ENCODE measurements around the gene RAD51D.
"Not testable (repeated sequence)": the region's sequence is repeated elsewhere in the genome, so short reads cannot be mapped to it uniquely, and the experiment has no call there.

The RAD51D gene

DNA sequence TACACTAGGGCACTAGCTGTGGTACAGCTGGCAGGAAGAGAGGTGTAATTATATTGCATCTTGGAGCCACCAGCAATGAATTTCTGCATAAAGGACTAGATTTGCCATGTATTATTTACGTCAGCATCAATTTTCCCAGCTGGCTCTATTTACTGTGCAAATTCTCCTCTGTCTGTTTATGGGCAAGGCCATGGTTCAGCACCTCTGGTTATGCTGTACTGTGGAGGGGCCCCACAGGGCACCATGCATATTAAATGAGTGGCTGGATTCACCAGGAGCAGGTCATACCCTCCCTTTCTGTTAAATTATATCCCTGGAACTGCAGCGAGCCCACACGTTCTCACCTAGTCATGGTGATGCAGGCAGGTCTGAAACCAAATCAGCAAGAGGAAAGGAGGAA is 19.8 kb downstream of the RAD51D start:
- DNase-seq (ENCODE audit: low read depth): no peak
- no peak overlapping the region for H3K4me3 ChIP-seq (ENCODE audit: low read depth, low read length)

DNA sequence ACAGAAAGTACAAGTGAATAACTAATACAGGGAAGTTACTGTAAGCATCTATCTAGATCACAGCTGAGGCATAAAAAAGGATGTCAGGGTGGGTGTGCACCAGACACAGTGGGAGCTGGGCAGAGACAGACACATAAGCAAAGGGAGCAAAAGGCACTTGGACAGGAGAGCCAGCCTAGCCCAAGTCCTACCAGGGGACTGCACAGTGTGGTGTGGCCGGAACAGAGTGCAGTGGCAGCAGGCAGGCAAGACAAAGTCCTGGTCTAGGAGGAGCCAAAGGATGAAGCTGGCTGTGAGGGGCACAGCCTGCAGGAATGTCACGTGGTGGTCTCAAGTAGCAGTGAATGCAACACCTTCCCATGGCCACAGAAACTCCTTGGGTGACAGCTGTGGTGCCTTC is 21.9 kb downstream of the RAD51D start:
- no peak for DNase-seq (ENCODE audit: low read depth)

DNA sequence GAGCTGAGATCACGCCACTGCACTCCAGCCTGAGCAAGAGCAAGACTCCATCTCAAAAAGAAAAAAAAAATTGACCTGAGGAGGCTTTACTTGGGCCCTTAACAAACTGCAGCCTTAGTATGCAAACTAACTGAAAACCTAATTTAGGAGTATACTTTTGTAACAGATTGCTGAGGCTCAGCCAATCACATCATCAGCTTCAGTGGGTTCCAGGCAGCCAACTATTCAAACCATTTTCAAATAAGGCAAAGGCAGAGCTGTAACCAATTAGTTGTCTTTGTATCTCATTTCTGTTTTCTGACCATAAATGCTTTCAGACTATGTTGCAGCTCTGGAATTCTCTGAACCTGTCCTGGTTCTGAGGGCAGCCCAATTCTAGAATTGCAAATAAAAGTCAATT is 23.9 kb downstream of the RAD51D start:
- no peak overlapping the region for H3K4me3 ChIP-seq (ENCODE audit: low read depth, low read length)
- DNase-seq (ENCODE audit: low read depth): no peak

More for the DNA sequence above, 21.9 kb downstream of the RAD51D start:
- H3K4me3 ChIP-seq (ENCODE audit: low read depth, low read length): no peak overlapping the region

DNA sequence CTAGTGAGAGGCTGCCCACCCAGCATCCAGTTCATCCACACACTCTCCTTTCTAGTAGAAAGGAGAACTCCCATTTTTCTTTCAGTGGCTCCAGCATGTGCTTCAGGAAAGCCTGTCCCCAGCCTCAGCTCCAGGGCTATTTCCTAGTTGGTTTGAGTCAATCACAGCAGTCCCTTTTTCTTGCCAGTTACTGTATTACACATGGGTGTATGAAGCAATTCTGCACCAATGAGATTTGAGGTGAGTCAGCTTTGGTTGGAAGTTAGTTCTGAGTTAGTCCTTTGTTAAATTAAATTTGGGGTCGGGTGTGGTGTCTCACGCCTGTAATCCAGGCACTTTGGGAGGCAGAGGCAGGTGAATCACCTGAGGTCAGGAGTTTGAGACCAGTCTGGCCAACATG is 24.8 kb downstream of the RAD51D start:
- peak; percentile 64 for DNase-seq (ENCODE audit: low read depth)

DNA sequence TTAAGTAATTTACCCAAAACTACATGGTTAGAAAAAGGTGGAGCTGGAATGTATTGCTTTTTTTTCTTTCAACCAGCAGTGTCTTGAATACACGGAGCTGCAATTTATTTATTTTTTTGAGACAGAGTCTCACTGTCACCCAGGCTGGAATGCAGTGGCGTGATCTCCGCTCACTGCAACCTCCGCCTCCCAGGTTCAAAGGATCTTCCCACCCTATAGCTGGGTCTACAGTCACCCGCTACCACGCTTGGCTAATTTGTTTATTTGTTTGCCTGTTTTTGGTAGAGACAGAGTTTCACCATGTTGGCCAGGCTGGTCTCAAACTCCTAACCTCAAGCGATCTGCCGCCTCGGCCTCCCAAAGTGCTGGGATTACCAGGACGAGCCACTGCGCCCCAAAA is 29.0 kb downstream of the RAD51D start:
- not testable (repeated sequence) for DNase-seq (ENCODE audit: low read depth); H3K4me3 ChIP-seq (ENCODE audit: low read depth, low read length)

More for the DNA sequence above, 24.8 kb downstream of the RAD51D start:
- H3K4me3 ChIP-seq (ENCODE audit: low read depth, low read length): no peak overlapping the region

DNA sequence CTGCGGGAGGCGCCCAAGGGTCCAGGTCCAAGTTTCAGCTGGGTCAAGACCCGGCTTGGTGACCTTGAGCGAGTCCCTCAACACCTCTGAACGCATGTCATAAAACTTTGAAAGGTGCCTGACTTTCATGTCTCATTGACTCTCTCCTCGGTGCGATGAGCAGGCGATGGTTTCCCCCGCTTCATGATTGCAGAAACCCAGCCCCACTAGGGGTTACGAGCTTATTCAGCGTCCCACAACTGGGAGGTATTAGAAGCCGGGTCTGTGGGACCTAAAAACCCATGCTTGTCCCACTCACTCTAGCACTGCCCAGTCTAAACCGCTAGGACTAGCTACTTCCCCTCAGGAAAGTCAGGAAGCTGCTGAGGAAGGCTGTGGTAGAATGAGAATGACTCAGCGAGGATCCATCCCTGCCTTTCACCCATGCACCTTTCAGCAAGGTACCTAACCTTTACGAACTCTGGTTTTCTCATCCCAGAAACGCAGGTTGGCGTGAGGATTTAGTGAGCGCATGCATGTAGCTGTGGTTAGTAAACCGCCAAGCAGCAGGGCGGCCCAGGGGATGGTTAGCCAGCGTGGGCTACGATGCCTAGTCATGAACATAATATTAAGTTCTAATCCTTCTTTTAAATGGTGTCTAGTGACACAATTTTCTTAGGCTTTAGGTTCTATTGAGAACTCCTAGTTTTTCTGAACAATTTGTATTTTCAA is 29.9 kb downstream of the RAD51D start:
- peak overlapping the region; percentile 37 for H3K4me3 ChIP-seq (ENCODE audit: low read depth, low read length)
- no peak for DNase-seq (ENCODE audit: low read depth)

DNA sequence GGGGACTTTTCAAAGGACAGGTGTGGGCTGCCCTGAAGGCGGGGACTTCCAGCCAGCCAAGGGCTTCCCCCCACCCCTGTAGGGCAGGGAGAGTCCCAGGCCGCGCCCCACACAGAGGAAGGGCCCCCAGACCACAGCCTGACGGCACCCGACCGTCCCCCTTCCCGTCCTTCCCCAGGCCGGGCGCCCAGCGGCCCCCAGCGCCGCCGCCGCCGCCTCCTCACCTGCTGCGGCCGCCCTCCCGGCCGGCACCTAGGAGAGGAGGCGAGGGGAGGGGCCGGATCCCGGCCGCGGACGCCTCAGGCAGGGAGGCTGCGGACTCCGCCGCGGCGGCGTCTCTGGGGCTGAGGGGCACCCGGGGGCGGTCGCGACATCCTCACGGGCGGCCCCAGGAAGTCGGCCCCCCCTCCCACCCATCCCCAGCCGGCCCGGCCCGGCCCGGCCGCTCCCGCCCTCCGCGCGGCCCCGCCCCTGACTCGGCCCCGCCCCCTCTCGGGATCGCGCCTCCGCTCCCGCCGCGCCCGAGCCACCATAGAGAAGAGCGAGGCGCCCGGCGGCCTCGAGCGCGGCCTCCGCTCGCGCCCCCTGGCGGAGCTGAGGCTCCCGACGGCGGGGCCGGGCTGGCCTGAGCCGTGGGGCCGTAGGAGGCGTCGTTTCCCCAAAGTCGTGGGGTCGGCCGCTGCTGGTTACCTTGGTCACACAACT is 30.6 kb downstream of the RAD51D start:
- DNase-seq (ENCODE audit: low read depth): no peak
- H3K4me3 ChIP-seq (ENCODE audit: low read depth, low read length): peak overlapping the region; percentile 92

DNA sequence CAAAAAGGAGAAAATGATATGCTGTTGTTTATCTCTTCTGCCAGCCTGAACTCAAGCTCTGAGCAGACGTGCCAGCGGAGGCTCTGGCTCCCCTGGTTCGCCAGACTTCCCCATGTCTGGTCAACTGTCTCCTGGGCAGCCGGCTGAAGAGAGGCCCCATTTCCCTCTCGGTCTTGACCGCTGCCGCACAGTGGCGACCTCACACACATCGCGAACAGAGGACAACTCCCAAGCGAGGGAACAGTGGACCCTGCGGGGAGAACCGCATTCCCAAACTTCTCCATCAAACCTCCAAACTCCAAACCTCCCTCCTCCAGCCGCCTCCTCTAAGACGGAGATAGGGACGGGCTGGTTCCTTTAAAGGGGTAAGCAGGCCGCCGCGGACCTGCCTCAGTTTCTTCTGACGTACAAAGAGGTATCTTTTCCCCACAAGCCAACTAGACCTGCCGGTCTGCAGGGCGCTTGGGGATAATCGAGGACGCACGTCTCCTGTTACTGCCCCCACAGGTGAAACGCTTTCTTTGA is 31.2 kb downstream of the RAD51D start:
- peak overlapping the region; percentile 92 for H3K4me3 ChIP-seq (ENCODE audit: low read depth, low read length)
- DNase-seq (ENCODE audit: low read depth): no peak

DNA sequence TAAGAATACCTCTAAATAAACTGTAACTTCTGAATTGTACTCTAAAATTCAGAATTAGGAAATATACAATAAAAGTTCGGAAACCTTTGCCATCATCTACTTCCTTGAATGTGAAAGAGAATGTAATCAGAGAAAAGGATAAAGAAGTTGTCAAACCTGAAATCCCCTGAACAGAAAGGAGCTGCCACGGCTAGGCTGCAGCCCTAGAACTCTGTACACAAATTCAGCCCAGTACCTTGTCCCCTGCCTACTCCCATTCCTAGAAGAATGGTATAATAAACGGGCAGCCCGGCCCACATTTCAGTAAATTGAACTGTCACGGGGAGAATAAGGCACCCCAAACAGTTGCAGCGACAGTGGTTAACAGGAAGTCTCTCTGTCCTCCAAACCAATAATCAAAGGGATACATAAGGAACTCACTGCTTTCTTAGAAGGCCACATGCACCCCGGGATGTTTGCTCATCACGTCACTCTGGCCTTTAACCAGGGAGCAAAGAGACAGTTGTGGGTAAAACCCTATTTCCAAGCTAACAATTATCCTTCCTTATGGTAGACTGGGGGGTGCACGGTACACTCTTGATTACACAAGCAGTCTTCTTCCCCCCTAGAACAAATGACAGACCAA is 31.8 kb downstream of the RAD51D start:
- H3K4me3 ChIP-seq (ENCODE audit: low read depth, low read length): peak overlapping the region; percentile 92
- no peak for DNase-seq (ENCODE audit: low read depth)

DNA sequence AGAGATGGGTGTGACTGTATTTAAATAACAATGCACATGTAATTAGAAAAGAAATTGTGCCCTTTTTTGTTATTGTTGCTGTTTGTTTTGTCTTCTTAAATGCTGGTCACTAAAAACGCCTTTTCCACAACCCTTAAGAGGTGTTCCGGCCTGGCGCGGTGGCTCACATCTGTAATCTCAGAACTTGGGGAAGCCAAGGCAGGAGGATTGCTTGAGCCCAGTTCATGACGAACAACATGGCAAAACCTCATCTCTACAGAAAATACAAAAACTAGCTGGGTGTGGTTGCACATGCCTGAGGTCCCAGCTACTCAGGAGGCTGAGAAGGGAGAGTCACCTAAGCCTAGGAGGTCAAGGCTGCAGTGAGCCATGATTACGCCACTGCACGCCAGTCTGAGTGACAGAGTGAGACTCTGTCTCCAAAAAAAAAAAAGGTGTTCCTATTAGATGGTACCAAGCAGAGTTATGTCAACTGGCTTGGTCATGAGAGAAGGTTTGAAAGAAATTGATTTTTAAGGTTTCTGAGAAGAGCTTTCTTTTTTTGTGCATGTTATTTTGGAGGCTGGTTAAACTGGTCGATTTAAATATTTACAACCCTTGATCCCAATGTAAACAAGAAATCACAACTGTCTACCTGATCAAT is 32.6 kb downstream of the RAD51D start:
- no peak for DNase-seq (ENCODE audit: low read depth)
- H3K4me3 ChIP-seq (ENCODE audit: low read depth, low read length): no peak overlapping the region

DNA sequence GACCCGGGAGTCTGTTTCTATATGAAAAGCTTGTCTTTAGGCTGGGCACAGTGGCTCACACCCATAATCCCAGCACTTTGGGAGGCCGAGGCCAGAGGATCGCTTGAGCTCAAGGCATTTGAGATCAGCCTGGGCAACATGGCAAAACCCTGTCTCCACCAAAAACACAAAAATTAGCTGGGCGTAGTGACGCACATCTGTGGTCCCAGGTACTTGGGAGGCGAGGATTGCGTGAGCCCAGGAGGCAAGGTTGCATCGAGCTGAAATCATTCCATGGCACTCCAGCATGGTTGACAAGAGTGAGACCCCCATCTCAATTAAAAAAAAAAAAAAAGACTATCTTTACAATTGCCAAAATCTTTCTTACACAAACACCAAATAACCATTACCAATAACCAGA is 33.5 kb downstream of the RAD51D start:
- no peak for DNase-seq (ENCODE audit: low read depth)
- no peak overlapping the region for H3K4me3 ChIP-seq (ENCODE audit: low read depth, low read length)

DNA sequence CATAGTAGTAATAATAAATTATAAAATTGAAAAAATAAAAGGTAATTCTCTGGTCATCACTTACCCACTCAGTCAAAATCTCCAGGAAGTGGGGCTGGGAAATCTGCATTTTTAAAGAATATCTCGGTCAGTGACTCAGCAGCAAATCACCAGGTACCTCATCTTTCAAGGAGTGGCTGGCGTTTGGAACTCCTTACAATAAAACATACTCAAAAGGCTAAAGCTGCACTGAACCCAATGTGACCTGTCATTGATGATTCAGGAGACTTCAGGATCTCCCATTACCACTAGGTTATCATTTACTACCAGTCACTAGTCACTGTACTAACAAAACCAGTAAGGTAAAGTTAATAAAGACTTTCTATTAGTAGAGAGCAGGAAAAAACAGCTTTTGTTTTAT is 34.7 kb downstream of the RAD51D start:
- DNase-seq (ENCODE audit: low read depth): no peak
- no peak overlapping the region for H3K4me3 ChIP-seq (ENCODE audit: low read depth, low read length)

DNA sequence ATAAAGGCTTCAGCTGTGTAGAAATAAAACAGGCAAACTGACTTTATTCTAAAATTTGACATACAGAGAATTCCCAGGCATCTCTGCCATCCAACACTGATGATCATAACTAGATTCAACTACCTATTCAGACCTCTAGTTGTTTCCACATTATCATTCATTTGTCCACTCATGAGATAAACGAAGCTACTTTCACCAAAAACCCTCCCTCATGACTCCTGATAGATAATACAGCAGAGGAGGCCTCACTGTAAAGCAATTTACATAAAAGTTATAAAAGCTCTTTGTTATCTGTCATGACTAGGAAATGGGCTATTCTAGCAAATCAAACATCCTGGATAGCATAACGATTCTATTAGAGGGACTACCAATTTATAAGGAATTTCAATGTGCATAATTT is 36.6 kb downstream of the RAD51D start:
- no peak for DNase-seq (ENCODE audit: low read depth)
- H3K4me3 ChIP-seq (ENCODE audit: low read depth, low read length): no peak overlapping the region

DNA sequence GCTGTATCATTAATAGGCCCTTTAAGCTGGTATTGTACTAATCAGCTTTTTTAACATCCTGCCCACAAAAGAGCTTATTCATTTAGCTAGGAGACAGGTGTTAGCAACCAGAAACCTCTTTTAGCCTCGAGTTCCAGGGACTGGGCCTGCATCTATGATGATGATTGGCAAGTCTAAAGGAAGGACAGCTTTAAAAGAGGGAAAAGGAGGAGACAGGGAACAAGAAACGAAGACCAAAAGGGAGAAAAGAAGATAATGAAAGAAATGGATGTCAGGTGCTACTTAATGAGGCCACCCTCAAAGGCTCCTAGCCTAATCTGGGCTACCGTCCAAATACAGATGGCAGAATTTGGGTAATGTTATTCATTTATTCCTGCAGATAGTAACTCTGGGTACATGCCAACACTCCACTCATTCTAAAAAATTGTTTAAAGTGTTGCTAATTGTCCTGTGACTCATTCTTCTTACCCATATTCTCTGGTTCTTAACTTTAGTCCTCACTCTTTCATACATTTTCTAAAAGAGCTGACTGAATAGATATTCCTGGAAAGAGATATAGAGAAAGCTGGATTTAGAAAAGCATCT is 37.5 kb downstream of the RAD51D start:
- no peak overlapping the region for H3K4me3 ChIP-seq (ENCODE audit: low read depth, low read length)
- DNase-seq (ENCODE audit: low read depth): no peak

DNA sequence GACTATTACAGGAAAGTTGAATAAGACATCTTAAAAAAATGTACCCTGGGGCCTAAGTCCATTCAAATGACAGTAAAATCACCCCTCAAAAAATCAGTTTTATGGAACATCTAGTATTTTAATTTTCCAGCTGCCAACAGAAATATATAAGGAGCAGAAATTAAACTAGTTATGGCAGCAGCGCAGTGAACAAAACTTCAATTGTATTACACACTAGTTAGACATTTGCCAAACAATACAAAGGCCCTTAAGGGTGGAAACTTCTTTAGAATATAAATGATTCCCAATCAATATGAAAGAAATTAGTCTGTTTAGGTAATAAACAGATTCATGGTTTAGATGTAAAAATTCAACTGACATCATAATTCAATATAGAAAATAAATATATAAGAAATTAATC is 38.0 kb downstream of the RAD51D start:
- no peak for DNase-seq (ENCODE audit: low read depth)
- no peak overlapping the region for H3K4me3 ChIP-seq (ENCODE audit: low read depth, low read length)

DNA sequence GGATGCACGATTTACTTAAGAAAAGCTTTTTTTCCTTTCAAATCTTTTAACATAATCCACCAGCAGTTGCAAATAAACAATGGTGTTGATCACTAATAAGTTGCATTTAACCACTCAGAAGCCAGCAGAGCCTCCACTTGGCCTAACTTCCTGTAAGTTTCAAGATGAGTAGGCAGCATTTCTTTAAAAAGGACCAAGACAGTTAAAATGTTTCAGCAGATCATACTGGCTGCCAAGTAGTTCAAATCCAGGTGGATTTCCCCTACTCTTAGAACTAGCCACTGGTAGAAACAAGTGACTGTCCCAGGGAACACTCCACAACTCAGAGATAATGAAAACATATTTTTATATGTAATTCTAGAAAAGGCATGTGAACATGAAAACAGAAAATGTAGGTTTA is 39.1 kb downstream of the RAD51D start:
- H3K4me3 ChIP-seq (ENCODE audit: low read depth, low read length): no peak overlapping the region
- no peak for DNase-seq (ENCODE audit: low read depth)

DNA sequence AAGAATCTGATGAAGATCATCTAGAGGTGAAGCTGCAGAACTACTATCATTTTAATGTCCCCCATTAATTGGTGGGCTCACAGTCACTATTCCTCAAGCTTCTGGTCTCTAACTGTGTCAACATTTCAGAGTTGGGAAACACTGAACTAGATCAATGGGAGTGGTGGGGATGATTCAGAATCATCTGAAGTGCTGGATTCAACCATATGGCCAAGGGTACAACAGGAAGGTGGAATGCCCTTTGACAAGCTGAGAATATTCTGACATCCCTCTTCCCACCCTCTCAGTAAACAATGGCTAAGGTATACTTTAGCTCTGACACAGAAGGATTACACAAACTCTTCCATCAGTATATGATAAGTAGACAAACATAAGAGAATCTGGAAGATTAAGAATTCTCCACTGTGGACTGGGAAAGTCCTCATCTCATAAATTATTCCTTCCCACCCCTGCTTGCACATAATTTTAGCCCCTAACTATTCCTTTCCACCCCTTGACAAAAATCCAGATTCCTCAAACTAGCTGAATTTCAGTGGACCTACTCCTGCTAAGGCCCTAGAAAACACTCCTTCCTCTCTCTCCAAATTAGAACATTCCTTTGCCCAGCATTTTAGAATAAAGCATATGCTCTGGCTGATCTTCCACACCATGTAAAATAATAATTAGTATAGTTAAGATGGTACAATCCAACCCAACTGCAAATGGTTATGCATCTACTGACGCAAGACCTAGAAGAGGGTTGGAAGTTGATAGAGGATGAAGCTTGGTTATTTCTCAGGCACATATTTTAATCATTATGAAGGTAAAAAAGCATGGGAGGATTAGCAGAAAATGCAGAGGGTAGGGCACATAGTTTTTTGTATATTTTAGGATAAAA is 39.9 kb downstream of the RAD51D start:
- DNase-seq (ENCODE audit: low read depth): peak; percentile 66
- no peak overlapping the region for H3K4me3 ChIP-seq (ENCODE audit: low read depth, low read length)

DNA sequence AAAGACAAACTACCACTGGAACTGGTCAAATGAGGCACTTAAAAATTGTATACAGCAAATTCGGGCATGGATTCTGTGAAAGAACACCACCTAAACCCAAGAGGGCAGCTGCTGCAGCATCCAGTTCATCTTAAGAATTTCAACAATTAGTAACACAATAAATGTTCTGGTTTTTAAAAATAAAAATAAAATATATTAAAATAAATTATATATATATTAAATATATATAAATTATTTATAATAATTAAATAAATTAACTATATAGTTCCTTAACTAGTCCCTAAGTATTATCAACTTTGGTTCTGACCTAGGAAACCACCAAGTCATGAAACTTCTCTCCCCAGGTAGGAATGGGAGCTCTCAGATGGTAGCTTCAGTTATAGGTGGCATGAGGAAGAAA is 42.8 kb downstream of the RAD51D start:
- no peak overlapping the region for H3K4me3 ChIP-seq (ENCODE audit: low read depth, low read length)
- no peak for DNase-seq (ENCODE audit: low read depth)

All from skeletal muscle cell (primary cell).